Gastroesophageal sphincter (tissue), 3 donors: ENCODE results near the gene STH.

Experiments
- CTCF ChIP-seq, 4 experiments: fragments of 200-600 bp in 2 of 4; fragments of 450-650 bp in 2 of 4; sonication (generic) in 1 of 4; IDR thresholded peaks; one replicate each; pipeline ENCODE4 v1.5.1; 2017 to 2019; ENCODE audit warnings: antibody characterized with exemption in 4 of 4, mild to moderate bottlenecking in 2 of 4, moderate library complexity in 2 of 4
- POLR2A ChIP-seq, 2 donors: fragments of 450-650 bp; IDR thresholded peaks; one replicate each; pipeline ENCODE4 v1.6.1; 2017; ENCODE audit warnings: antibody characterized with exemption in 2 of 2, mild to moderate bottlenecking in 2 of 2, moderate library complexity in 1 of 2

GRCh38 chr17:45985447-45985846, 13.6 kb upstream of the STH start:
- no peak for TF ChIP-seq CTCF (IDR thresholded peaks at IDR 0.05)
- TF ChIP-seq POLR2A (IDR thresholded peaks at IDR 0.05) = no peak
